HG02588 (cell line): ENCODE results near the gene CDK13.
"Not testable (repeated sequence)": the region's sequence is repeated elsewhere in the genome, so short reads cannot be mapped to it uniquely, and the experiment has no call there.

Experiments used
- ATAC-seq: cut with Tn5 transposase; IDR thresholded peaks from one replicate; pipeline ENCODE4 v1.9.1; 2021; ENCODE audit warnings: mild to moderate bottlenecking, moderate library complexity; ENCODE audit not compliant: unreplicated experiment

The CDK13 gene

GRCh38 chr7:40095695-40096327 is 145.8 kb downstream of the CDK13 start:
- no peak for ATAC-seq

GRCh38 chr7:40097728-40098127 is 147.7 kb downstream of the CDK13 start:
- no peak for ATAC-seq

- ATAC-seq, result no peak
Measured at GRCh38 chr7:40098810-40099209, 148.8 kb downstream of the CDK13 start.

- ATAC-seq, result no peak
Measured at GRCh38 chr7:40099837-40100236, 149.8 kb downstream of the CDK13 start.

- no peak for ATAC-seq
Measured at GRCh38 chr7:40101201-40101600, 151.1 kb downstream of the CDK13 start.

- ATAC-seq, result no peak
Measured at GRCh38 chr7:40102897-40103296, 152.8 kb downstream of the CDK13 start.

- ATAC-seq, result no peak
Measured at GRCh38 chr7:40105879-40106473, 155.9 kb downstream of the CDK13 start.

- ATAC-seq, result no peak
Measured at GRCh38 chr7:40115936-40116335, 165.9 kb downstream of the CDK13 start.

- not testable (repeated sequence) for ATAC-seq
Measured at GRCh38 chr7:40117199-40117598, 167.1 kb downstream of the CDK13 start.

GRCh38 chr7:40118201-40118600 is 168.1 kb downstream of the CDK13 start:
- ATAC-seq, result not testable (repeated sequence)

GRCh38 chr7:40120020-40120419 is 170.0 kb downstream of the CDK13 start:
- ATAC-seq, result no peak

- ATAC-seq, result not testable (repeated sequence)
Measured at GRCh38 chr7:40122100-40122939, 172.3 kb downstream of the CDK13 start.

GRCh38 chr7:40122940-40123254 is 172.8 kb downstream of the CDK13 start:
- no peak for ATAC-seq

- peak; percentile 43 for ATAC-seq
Measured at GRCh38 chr7:40133561-40134427, 183.7 kb downstream of the CDK13 start.

- peak; percentile 93 for ATAC-seq
Measured at GRCh38 chr7:40134428-40135316, 184.6 kb downstream of the CDK13 start, which contains the start of the genes MPLKIP and SUGCT. TSS of gene MPLKIP (minus strand) at chr7:40134622. CDS start at chr7:40134567, 55 bp downstream. TSS of gene SUGCT (plus strand) at chr7:40135005.

GRCh38 chr7:40135317-40135610 is 185.2 kb downstream of the CDK13 start:
- ATAC-seq, result no peak

GRCh38 chr7:40137563-40137962 is 187.5 kb downstream of the CDK13 start:
- ATAC-seq, result no peak

GRCh38 chr7:40138973-40139372 is 188.9 kb downstream of the CDK13 start:
- no peak for ATAC-seq

- ATAC-seq, result not testable (repeated sequence)
Measured at GRCh38 chr7:40139891-40140290, 189.8 kb downstream of the CDK13 start.

GRCh38 chr7:40141916-40142315 is 191.9 kb downstream of the CDK13 start:
- ATAC-seq, result not testable (repeated sequence)
